KMS-11 (cell line): ENCODE measurements around the gene DDX51.

Source experiments
- H2AFZ ChIP-seq: fragments of 200-600 bp; sonication (generic); 2 replicates; pipeline ENCODE4 v1.6.1; 2016; ENCODE audit warnings: antibody characterized with exemption, mixed run types, low read depth
- H3K27ac ChIP-seq: fragments of 200-600 bp; sonication (generic); 2 replicates; pipeline ENCODE4 v1.6.1; 2016; ENCODE audit warnings: mild to moderate bottlenecking, mixed run types
- H3K27me3 ChIP-seq: fragments of 200-600 bp; sonication (generic); 2 replicates; pipeline ENCODE4 v1.6.1; 2017; ENCODE audit warnings: mild to moderate bottlenecking, low read depth, mixed run types, moderate library complexity; ENCODE audit not compliant: insufficient read depth
- H3K36me3 ChIP-seq: fragments of 200-600 bp; sonication (generic); 2 replicates; pipeline ENCODE4 v1.6.1; 2017; ENCODE audit warnings: mild to moderate bottlenecking, mixed run types; ENCODE audit not compliant: insufficient read depth
- H3K4me1 ChIP-seq: fragments of 200-600 bp; sonication (generic); 2 replicates; pipeline ENCODE4 v1.6.1; 2016; ENCODE audit warnings: mild to moderate bottlenecking, low read depth, mixed run types; ENCODE audit not compliant: poor library complexity, severe bottlenecking
- H3K4me2 ChIP-seq: fragments of 200-600 bp; sonication (generic); 2 replicates; pipeline ENCODE4 v1.7.0; 2016; ENCODE audit warnings: mild to moderate bottlenecking, mixed run types
- H3K4me3 ChIP-seq: fragments of 200-600 bp; sonication (generic); IDR thresholded peaks from 2 replicates; pipeline ENCODE4 v1.6.1; 2017; ENCODE audit warnings: low read depth, low read length, mixed read lengths; ENCODE audit not compliant: insufficient read depth
- H3K79me2 ChIP-seq: fragments of 200-600 bp; sonication (generic); 2 replicates; pipeline ENCODE4 v1.6.1; 2016; ENCODE audit warnings: low read depth, mixed run types; ENCODE audit not compliant: insufficient read depth
- H3K9ac ChIP-seq: fragments of 200-600 bp; sonication (generic); 2 replicates; pipeline ENCODE4 v1.6.1; 2016; ENCODE audit warnings: mild to moderate bottlenecking, mixed run types
- H4K20me1 ChIP-seq: fragments of 200-600 bp; sonication (generic); 2 replicates; pipeline ENCODE4 v1.6.1; 2016; ENCODE audit warnings: mild to moderate bottlenecking, mixed run types; ENCODE audit not compliant: insufficient read depth
- CTCF ChIP-seq: fragments of 200-600 bp; sonication (generic); conservative IDR thresholded peaks from 2 replicates; pipeline ENCODE4 v1.6.1; 2017; ENCODE audit warnings: low read depth, mild to moderate bottlenecking, antibody characterized with exemption, low read length, moderate library complexity, mixed read lengths

Gene DDX51

GRCh38 chr12:132155771-132156572 lies 11.9 kb upstream of the DDX51 start:
- H3K9ac ChIP-seq, result no peak overlapping the region
- H3K4me1 ChIP-seq, result no peaks in the 10 kb centered on the region
- no peak overlapping the region for H2AFZ ChIP-seq
- no peak overlapping the region for H3K27ac ChIP-seq
- no peak for TF ChIP-seq CTCF
- no peaks in the 10 kb centered on the region for H3K27me3 ChIP-seq
- no peak overlapping the region for H3K4me3 ChIP-seq
- no peak overlapping the region for H3K4me2 ChIP-seq
- H3K36me3 ChIP-seq, result no peaks in the 10 kb centered on the region
- no peaks in the 10 kb centered on the region for H4K20me1 ChIP-seq
- H3K79me2 ChIP-seq, result no peaks in the 10 kb centered on the region

- no peak overlapping the region for H2AFZ ChIP-seq
- H3K4me3 ChIP-seq, result no peak overlapping the region
- H3K79me2 ChIP-seq, result no peaks in the 10 kb centered on the region
- no peak overlapping the region for H3K4me2 ChIP-seq
- H3K36me3 ChIP-seq, result no peaks in the 10 kb centered on the region
- no peaks in the 10 kb centered on the region for H4K20me1 ChIP-seq
- H3K9ac ChIP-seq, result no peak overlapping the region
- H3K4me1 ChIP-seq, result no peaks in the 10 kb centered on the region
- no peak for TF ChIP-seq CTCF
- no peak overlapping the region for H3K27ac ChIP-seq
- H3K27me3 ChIP-seq, result no peaks in the 10 kb centered on the region
Observed at GRCh38 chr12:132154941-132155770, 11.0 kb upstream of the DDX51 start.

GRCh38 chr12:132154341-132154761 lies 10.2 kb upstream of the DDX51 start:
- Histone ChIP-seq H3K9ac (no peak overlapping the region), H3K36me3 (no peaks in the 10 kb centered on the region), H4K20me1 (no peaks in the 10 kb centered on the region), H3K27ac (no peak overlapping the region), H3K79me2 (no peaks in the 10 kb centered on the region), H3K27me3 (no peaks in the 10 kb centered on the region), H3K4me3 (no peak overlapping the region), H2AFZ (no peak overlapping the region), H3K4me2 (no peak overlapping the region), H3K4me1 (no peaks in the 10 kb centered on the region)
- TF ChIP-seq CTCF, result no peak

- Histone ChIP-seq H3K36me3 (no peaks in the 10 kb centered on the region), H3K4me3 (no peak overlapping the region), H3K4me2 (no peak overlapping the region), H2AFZ (no peak overlapping the region), H3K27me3 (no peaks in the 10 kb centered on the region), H3K27ac (no peak overlapping the region), H3K79me2 (no peaks in the 10 kb centered on the region), H4K20me1 (no peaks in the 10 kb centered on the region), H3K4me1 (no peaks in the 10 kb centered on the region), H3K9ac (no peak overlapping the region)
- TF ChIP-seq CTCF, result peak; percentile 47
Observed at GRCh38 chr12:132153501-132154340, 9.6 kb upstream of the DDX51 start.
